ELF-1 (cell line): ENCODE data around the gene ARID3C.
A peak's percentile ranks its signal among the peaks of the same experiment; 100 is the strongest.

Experiments used
- DNase-seq: peaks from one replicate; pipeline ENCODE4 v3.0.0-alpha.2; 2016; ENCODE audit warnings: low read depth, low spot score

The ARID3C gene

DNA sequence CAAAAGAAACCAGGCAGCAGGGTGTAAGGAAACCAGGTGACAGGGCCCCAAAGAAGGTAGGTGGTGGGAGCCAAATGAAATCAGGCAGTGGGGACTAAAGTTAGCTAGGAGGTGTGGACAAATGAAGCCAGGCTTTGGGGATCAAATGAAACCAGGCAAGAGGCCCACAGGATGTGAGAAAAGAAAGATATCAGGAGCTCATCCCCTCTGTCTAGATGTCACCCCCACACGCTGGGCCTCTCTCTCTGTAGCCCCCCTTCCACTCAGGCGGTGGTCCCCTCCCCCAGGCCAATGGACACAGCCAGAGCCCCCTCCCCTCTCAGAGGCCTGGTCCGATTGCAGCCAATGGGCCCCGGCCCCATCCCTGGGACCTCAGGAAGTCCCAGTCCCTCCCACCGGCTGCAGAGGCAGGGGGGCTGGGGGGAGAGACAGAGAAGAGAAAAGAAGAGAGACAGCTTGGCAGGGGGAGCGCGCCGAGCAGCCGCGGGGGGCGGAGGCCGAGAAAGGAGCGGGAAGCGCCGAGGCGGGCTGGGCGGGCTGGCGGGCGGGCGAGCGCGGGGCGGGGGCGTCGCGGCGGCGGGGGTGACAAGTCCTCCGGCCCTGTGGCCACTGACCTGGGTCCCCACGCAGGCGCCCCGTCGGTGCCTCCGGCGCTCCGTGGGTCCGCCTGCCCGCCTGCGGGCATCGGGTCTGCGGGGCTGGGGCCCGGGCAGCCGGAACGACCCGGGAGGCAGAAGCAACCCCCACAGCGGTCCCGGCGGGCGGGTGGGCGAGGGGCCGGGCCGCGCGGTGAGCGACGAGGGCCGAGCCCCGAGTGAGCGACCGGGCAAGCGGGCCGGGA lies 51.2 kb downstream of the ARID3C start:
- peak; percentile 43 for DNase-seq

DNA sequence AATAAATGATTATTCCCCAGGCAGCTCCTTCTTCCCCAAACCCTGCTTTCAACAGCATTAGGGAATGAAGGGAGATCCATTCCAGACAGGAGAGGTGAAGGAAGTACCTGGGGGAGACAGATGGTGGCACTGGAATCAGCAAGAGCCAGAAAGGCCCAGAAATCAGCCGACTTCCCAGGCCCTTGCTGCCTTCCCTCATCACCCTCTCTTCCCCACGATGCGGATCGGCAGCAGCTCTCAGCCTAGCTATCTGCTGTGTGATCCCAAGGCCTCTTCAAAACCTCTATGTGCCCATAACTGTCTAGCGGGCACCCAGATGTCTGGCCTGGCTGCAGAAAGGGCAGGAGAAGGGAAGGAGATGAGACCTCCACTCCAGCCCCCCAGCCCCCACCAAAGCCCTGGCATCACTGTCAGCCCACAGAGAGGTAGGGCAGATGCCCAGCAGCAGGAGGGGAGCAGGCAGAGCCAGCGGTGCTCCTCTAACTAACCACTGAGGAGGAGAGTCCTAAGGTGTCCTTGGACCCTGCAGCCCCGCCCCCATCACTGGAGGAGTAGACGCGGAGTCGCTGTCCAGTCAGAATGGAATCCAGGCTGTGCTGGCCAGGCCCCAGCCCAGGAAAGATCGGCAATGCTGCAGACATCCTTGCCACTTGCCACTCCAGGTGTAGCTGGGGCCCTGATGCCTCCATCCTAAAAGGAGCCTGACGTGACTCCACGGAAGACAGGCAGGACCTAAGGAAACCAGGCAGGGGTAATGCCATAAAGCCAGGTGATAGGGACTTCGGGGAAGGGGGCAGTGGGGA lies 52.1 kb downstream of the ARID3C start:
- peak; percentile 70 for DNase-seq

DNA sequence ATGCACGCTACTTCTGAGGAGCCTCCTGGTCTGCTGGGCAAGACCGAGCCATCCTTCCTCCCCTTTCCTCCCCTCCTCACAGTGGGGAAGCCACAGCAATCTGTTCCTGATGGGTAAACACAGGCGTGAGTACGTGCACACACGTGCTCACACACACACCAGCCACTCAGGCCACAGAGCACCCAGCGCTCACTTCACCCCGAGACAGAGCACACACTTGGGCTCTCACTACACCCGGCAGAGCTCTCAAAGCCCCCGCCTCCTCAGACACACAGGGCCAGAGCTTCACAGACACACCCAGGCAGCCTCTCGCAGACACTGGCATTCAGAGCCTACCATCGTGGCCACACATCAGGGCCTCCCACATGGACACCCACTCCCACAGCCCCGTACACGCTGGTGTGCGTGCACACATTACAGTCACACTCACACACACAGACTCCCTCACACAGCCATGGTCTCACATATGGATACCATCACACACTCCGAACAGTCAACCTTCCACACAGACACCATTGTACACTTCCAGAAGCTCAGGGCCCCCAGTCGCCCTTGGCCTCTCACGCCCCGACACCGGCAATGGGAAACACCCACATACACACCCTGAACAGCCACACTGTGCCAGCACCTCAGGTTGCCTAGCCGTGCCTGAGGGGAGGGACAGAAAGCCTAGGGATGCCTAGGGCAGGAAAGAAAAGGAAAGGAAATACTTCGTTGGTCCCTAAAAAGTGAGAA lies 52.8 kb downstream of the ARID3C start:
- no peak for DNase-seq

DNA sequence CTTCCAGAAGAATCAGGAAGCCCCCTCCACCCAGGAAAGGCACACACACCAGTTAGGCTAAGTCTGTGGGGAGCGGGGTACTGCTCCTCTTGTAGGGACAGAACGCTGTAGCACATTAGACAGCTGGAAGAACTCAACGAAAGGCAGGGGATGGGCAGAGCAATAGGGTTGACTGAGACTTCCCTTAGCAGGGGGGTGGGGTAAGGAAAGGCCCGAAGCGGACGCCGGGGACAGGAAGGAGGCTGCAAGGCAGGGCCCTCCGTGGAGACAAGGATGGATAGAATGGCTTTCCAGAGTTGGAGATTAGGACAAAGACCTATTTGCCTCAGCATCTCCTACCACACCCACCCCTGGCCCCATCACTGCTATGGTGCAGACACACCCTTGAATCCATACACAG lies 53.6 kb downstream of the ARID3C start:
- DNase-seq = no peak

DNA sequence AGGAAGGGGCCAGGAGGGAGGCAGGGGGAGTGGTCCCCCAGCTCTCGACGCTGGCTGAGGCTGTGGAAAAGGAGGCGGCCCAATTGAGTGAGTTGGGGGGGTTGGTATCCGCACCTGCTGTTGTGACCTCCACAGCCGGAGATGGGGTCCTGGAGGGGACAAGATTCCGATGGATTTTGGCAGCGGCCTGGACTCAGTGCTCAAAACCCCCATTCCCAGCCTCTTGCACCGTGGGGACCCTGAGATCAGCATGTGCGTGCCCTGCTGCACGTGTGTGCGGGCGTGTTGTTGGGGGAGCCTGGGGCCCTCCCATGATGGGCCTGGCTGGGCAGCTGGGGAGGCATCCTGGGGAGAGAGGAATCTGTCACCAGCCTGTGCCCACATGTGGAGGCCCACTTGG lies 54.3 kb downstream of the ARID3C start:
- no peak for DNase-seq

DNA sequence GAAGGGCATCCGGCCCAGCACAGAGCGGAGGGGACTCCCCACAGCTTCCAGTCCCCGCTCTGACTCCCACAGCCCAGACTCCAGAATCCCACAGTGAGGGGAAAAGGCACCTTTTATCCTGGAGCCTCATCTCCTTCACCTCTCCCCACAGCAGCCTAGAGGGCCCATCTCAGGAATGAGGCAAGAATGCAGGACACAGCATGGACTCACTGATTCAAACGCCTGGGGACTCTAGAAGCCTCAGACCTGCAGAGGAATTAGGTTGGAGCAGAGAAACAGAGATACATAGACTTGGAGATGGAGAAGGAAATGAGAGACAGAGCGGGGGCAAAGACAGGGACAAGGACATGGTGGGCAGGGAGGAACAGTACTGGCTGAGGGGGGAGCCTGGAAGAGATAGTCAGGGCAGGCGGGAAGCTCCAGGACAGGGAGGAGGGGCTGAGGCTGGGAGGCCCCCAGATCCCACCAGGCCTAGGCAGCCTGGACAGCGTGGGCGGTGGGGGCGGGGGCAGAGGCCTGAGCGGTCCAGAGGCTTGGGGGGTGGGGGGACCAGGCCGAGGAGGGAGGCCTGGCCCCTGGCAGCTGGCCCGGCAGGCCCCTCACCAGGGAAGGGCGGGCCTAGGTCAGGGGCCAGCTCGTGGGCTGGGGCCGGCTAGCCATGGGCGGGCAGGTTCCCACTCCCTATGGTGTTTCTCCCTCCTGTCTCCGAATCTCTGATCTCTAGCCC lies 55.1 kb downstream of the ARID3C start:
- peak; percentile 54 for DNase-seq

DNA sequence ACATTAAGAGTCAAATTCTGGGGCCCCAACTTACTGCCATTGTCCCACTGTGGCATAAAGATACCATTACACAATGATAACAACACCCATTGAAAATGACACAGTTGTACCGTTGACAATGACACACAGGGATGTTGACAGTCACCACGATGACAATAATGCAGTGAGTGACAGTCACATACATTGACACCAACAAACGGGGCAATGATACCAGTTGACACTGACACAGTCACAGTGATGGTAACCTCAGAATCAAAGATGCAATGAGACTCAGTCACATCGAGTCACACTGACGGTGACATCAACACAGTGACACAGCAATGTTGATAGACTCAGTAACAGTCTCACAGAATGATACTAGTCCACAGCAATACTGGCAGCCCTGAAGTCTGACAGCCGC lies 56.2 kb downstream of the ARID3C start:
- no peak for DNase-seq

DNA sequence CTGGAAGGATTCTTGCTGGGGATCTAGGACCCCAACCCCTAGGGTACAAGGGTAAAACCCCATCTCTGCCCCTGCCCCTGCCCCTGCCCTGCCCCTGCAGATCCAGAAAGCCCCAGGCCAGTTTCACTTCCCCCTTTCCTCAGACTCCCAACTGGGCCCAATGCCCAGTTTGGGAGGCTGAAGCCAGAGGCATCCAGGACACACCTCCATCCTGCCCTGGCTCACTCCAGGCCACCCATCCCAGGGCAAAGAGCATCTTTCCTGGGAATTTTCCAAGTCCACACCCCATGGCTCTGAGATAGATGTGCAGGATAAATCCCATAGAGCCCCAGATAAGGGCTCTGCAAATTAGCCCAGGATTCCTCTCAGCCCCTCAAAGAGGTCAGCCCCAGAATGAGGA lies 56.8 kb downstream of the ARID3C start:
- DNase-seq = no peak

DNA sequence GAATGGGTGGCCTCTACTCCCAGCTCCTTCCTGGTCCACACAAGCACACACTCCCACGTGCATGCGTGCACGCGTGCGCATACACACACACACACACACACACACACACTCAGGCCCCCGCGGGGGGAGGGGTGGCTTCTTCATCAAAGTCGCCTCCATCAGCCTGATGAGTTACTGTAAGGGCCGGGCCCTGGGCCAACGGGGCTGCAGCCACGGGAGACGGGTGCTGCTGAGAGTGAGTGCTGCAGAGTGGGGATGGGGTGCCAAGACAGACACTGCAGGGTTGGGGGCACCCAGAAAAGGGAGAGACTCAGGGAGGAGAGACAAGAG lies 57.4 kb downstream of the ARID3C start:
- no peak for DNase-seq
